ENCODE results near the gene C1orf159. TPM values are rescaled to one million over a fixed set of nuclear protein-coding genes. Genes with fewer than 3 reads are reported as not detected.

C1orf159 gene
- total RNA-seq, 2 donors from 2014 or later = 18.0 to 18.6 TPM

GRCh38 chr1:1033731-1034438 is 82.0 kb downstream of the C1orf159 start:
- Mint-ChIP-seq H3K9me3 (no peaks in the 10 kb centered on the region), H3K36me3 (ENCODE audit: insufficient read depth in 2 of 2) (peaks cover 0 to 1% of the 10 kb centered on the region in 2 donors), H3K27ac (no peak overlapping the region), H3K4me1 (ENCODE audit: low read depth) (peaks cover 21% of the 10 kb centered on the region), H3K27me3 (ENCODE audit: low read depth) (peaks cover 6% of the 10 kb centered on the region), H3K4me3 (peak overlapping the region; percentile 82 to 83)
- ATAC-seq (replicated peaks in 1 of 2) (peak; percentile 19 to 20), DNase-seq (peak in 1 of 2 donors; percentile 42)

GRCh38 chr1:1033009-1033587 is 82.8 kb downstream of the C1orf159 start:
- ATAC-seq (replicated peaks in 1 of 2) = peak; percentile 92 to 95
- Mint-ChIP-seq H3K27me3 (ENCODE audit: low read depth) (no peaks in the 10 kb centered on the region), H3K4me1 (ENCODE audit: low read depth) (peaks cover 14% of the 10 kb centered on the region), H3K9me3 (no peaks in the 10 kb centered on the region), H3K4me3 (peak overlapping the region; percentile 62 to 82), H3K27ac (no peak overlapping the region), H3K36me3 (ENCODE audit: insufficient read depth in 2 of 2) (peaks cover 0 to 1% of the 10 kb centered on the region in 2 donors)
- peak; percentile 95 to 97 for DNase-seq

- H3K4me1 Mint-ChIP-seq (ENCODE audit: low read depth) = peaks cover 14% of the 10 kb centered on the region
- no peaks in the 10 kb centered on the region for H3K27me3 Mint-ChIP-seq (ENCODE audit: low read depth)
- peaks cover 0 to 1% of the 10 kb centered on the region in 2 donors for H3K36me3 Mint-ChIP-seq (ENCODE audit: insufficient read depth in 2 of 2)
- no peak overlapping the region for H3K27ac Mint-ChIP-seq
- H3K4me3 Mint-ChIP-seq = peak overlapping the region; percentile 44 to 81
- no peaks in the 10 kb centered on the region for H3K9me3 Mint-ChIP-seq
- peak in 1 of 2 donors; percentile 39 for DNase-seq
- peak in 1 of 2 donors; percentile 8 for ATAC-seq (replicated peaks in 1 of 2)
Observed at GRCh38 chr1:1032424-1032823, 83.5 kb downstream of the C1orf159 start.

Other genes with a start within 250 kb of the C1orf159 start
- gene SAMD11, start 192.2 kb downstream of the C1orf159 start, total RNA-seq = under 1 TPM; 0.12 to 0.17 TPM
- 10 to 100 TPM; 72.7 to 90.0 TPM for gene NOC2L, start 156.8 kb downstream of the C1orf159 start, total RNA-seq
- 10 to 100 TPM; 12.7 to 22.8 TPM for gene KLHL17, start 155.5 kb downstream of the C1orf159 start, total RNA-seq
- gene PLEKHN1, start 149.6 kb downstream of the C1orf159 start, total RNA-seq = 1 to 10 TPM; 1.9 to 2.3 TPM
- not detected for gene PERM1, start 134.0 kb downstream of the C1orf159 start, total RNA-seq
- gene HES4, start 116.0 kb downstream of the C1orf159 start, total RNA-seq = 1 to 10 TPM; 7.8 to 9.9 TPM
- 100 to 1,000 TPM in 1 of 2 donors, 10 to 100 TPM in 1; 81.0 to 197 TPM for gene ISG15, start 102.6 kb downstream of the C1orf159 start, total RNA-seq
- 100 to 1,000 TPM in 1 of 2 donors, 10 to 100 TPM in 1; 69.0 to 112 TPM for gene AGRN, start 96.0 kb downstream of the C1orf159 start, total RNA-seq
- gene RNF223, start 41.8 kb downstream of the C1orf159 start, total RNA-seq = under 1 TPM in 1 of 2 donors, not detected in 1; 0.12 TPM
- under 1 TPM in 1 of 2 donors, not detected in 1; 0.36 TPM for gene TTLL10, start 57.8 kb upstream of the C1orf159 start, total RNA-seq
- gene TNFRSF18, start 90.5 kb upstream of the C1orf159 start, total RNA-seq = 100 to 1,000 TPM; 245 to 324 TPM
- 100 to 1,000 TPM; 268 to 588 TPM for gene TNFRSF4, start 98.1 kb upstream of the C1orf159 start, total RNA-seq
- 100 to 1,000 TPM; 188 to 348 TPM for gene SDF4, start 115.9 kb upstream of the C1orf159 start, total RNA-seq
- gene B3GALT6, start 116.1 kb upstream of the C1orf159 start, total RNA-seq = 10 to 100 TPM; 13.1 to 13.6 TPM
- 10 to 100 TPM in 1 of 2 donors, 1 to 10 TPM in 1; 8.1 to 14.2 TPM for gene C1QTNF12, start 130.6 kb upstream of the C1orf159 start, total RNA-seq
- 10 to 100 TPM; 63.5 to 77.8 TPM for gene UBE2J2, start 157.8 kb upstream of the C1orf159 start, total RNA-seq
- gene SCNN1D, start 164.3 kb upstream of the C1orf159 start, total RNA-seq = 10 to 100 TPM in 1 of 2 donors, 1 to 10 TPM in 1; 5.6 to 13.0 TPM
- gene ACAP3, start 191.8 kb upstream of the C1orf159 start, total RNA-seq = 10 to 100 TPM; 28.6 to 37.9 TPM
- gene PUSL1, start 192.5 kb upstream of the C1orf159 start, total RNA-seq = 10 to 100 TPM; 11.0 to 11.9 TPM
- gene INTS11, start 208.6 kb upstream of the C1orf159 start, total RNA-seq = 100 to 1,000 TPM; 108 to 131 TPM
- 10 to 100 TPM; 18.0 to 22.8 TPM for gene CPTP, start 208.7 kb upstream of the C1orf159 start, total RNA-seq
- gene TAS1R3, start 215.2 kb upstream of the C1orf159 start, total RNA-seq = under 1 TPM; 0.91 to 0.95 TPM
- 10 to 100 TPM; 46.6 to 52.2 TPM for gene DVL1, start 233.3 kb upstream of the C1orf159 start, total RNA-seq
- 1 to 10 TPM; 1.6 to 3.0 TPM for gene MXRA8, start 242.5 kb upstream of the C1orf159 start, total RNA-seq

Data from activated T-cell treated with anti-CD3 and anti-CD28 coated beads, Interleukin-2, amount 50 U/mL, for 72 hours (primary cell).